OCI-LY1 (cell line): Measurements from ENCODE around the gene ATF6.

Experiments
- H2AFZ ChIP-seq: fragments of 200-600 bp; sonication (generic), shearing (Covaris generic); 2 replicates; pipeline ENCODE4 v1.6.0; 2014; ENCODE audit warnings: antibody characterized with exemption, mild to moderate bottlenecking, low read length
- H3F3A ChIP-seq: fragments of 200-600 bp; sonication (generic), shearing (Covaris generic); 2 replicates; pipeline ENCODE4 v1.6.0; 2014; ENCODE audit warnings: mild to moderate bottlenecking, antibody characterized with exemption, low read length, moderate library complexity; ENCODE audit not compliant: insufficient read depth
- H3K27ac ChIP-seq: fragments of 200-600 bp; sonication (generic); 2 replicates; pipeline ENCODE4 v1.5.1; 2014; ENCODE audit warnings: low read length, mixed run types, mild to moderate bottlenecking, low read depth; ENCODE audit not compliant: poor library complexity, severe bottlenecking
- H3K27me3 ChIP-seq: fragments of 200-600 bp; sonication (generic); 2 replicates; pipeline ENCODE4 v1.6.0; 2014; ENCODE audit warnings: antibody characterized with exemption, mild to moderate bottlenecking, low read length, moderate library complexity; ENCODE audit not compliant: insufficient read depth
- H3K36me3 ChIP-seq: fragments of 200-600 bp; sonication (generic); 2 replicates; pipeline ENCODE4 v1.6.1; 2014; ENCODE audit warnings: mild to moderate bottlenecking, antibody characterized with exemption, low read length, moderate library complexity, mixed read lengths; ENCODE audit not compliant: insufficient read depth
- H3K4me1 ChIP-seq: fragments of 200-600 bp; sonication (generic); 2 replicates; pipeline ENCODE4 v1.5.1; 2014; ENCODE audit warnings: mild to moderate bottlenecking, low read length, moderate library complexity; ENCODE audit not compliant: insufficient read depth, severe bottlenecking
- H3K4me2 ChIP-seq: fragments of 200-600 bp; sonication (generic), shearing (Covaris generic); 2 replicates; pipeline ENCODE4 v1.6.1; 2014; ENCODE audit warnings: low read length
- H3K4me3 ChIP-seq: fragments of 200-600 bp; sonication (generic); 2 replicates; pipeline ENCODE4 v1.5.1; 2014; ENCODE audit warnings: low read length, low read depth, mild to moderate bottlenecking, mixed read lengths; ENCODE audit not compliant: poor library complexity, severe bottlenecking
- H3K79me2 ChIP-seq: fragments of 200-600 bp; shearing (Covaris generic); 2 replicates; pipeline ENCODE4 v1.6.1; 2016; ENCODE audit warnings: mixed run types, low read length, mixed read lengths; ENCODE audit not compliant: insufficient read depth
- H3K9ac ChIP-seq: fragments of 200-600 bp; sonication (generic), shearing (Covaris generic); 2 replicates; pipeline ENCODE4 v1.6.1; 2014; ENCODE audit warnings: mild to moderate bottlenecking, low read length, mixed read lengths
- H3K9me2 ChIP-seq: fragments of 200-600 bp; sonication (generic), shearing (Covaris generic); 2 replicates; pipeline ENCODE4 v1.6.1; 2014; ENCODE audit warnings: low read depth, mild to moderate bottlenecking, low read length, mixed read lengths
- H3K9me3 ChIP-seq: fragments of 200-600 bp; shearing (Covaris generic); 2 replicates; pipeline ENCODE4 v1.6.1; 2014; ENCODE audit warnings: low read length, mixed read lengths
- H4K20me1 ChIP-seq: fragments of 200-600 bp; sonication (generic), shearing (Covaris generic); 2 replicates; pipeline ENCODE4 v1.6.0; 2016; ENCODE audit warnings: mild to moderate bottlenecking, low read length; ENCODE audit not compliant: insufficient read depth
- EZH2 ChIP-seq: fragments of 200-600 bp; sonication (generic), shearing (Covaris generic); IDR thresholded peaks from 2 replicates; pipeline ENCODE4 v1.8.0; 2017; ENCODE audit warnings: borderline replicate concordance, mixed run types, mild to moderate bottlenecking, antibody characterized with exemption, low read length, moderate library complexity, mixed read lengths
- TF ChIP-seq, protein P1 (sequence below): fragments of 200-600 bp; sonication (generic), shearing (Covaris generic); IDR thresholded peaks from 2 replicates; pipeline ENCODE4 v1.5.1; 2017; ENCODE audit warnings: mild to moderate bottlenecking, antibody characterized with exemption, low read length, moderate library complexity, mixed read lengths

ATF6 gene

GRCh38 chr1:161739865-161740566 lies 26.1 kb upstream of the ATF6 start:
- Histone ChIP-seq H4K20me1 (no peaks in the 10 kb centered on the region), H3K4me3 (no peak overlapping the region), H3K4me2 (peak overlapping the region; percentile 52), H3F3A (no peaks in the 10 kb centered on the region), H3K36me3 (no peaks in the 10 kb centered on the region), H3K27ac (peak overlapping the region; percentile 77), H3K4me1 (peaks cover 41% of the 10 kb centered on the region), H3K9me3 (no peaks in the 10 kb centered on the region), H3K9me2 (no peaks in the 10 kb centered on the region), H2AFZ (no peak overlapping the region), H3K79me2 (no peaks in the 10 kb centered on the region), H3K27me3 (no peaks in the 10 kb centered on the region; the same call in 1 of the 2 replicates), H3K9ac (peak overlapping the region; percentile 46; the same call in 1 of the 2 replicates)
- TF ChIP-seq EZH2, result no peak
- TF ChIP-seq, protein P1, sequence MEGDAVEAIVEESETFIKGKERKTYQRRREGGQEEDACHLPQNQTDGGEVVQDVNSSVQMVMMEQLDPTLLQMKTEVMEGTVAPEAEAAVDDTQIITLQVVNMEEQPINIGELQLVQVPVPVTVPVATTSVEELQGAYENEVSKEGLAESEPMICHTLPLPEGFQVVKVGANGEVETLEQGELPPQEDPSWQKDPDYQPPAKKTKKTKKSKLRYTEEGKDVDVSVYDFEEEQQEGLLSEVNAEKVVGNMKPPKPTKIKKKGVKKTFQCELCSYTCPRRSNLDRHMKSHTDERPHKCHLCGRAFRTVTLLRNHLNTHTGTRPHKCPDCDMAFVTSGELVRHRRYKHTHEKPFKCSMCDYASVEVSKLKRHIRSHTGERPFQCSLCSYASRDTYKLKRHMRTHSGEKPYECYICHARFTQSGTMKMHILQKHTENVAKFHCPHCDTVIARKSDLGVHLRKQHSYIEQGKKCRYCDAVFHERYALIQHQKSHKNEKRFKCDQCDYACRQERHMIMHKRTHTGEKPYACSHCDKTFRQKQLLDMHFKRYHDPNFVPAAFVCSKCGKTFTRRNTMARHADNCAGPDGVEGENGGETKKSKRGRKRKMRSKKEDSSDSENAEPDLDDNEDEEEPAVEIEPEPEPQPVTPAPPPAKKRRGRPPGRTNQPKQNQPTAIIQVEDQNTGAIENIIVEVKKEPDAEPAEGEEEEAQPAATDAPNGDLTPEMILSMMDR, result no peak

DNA sequence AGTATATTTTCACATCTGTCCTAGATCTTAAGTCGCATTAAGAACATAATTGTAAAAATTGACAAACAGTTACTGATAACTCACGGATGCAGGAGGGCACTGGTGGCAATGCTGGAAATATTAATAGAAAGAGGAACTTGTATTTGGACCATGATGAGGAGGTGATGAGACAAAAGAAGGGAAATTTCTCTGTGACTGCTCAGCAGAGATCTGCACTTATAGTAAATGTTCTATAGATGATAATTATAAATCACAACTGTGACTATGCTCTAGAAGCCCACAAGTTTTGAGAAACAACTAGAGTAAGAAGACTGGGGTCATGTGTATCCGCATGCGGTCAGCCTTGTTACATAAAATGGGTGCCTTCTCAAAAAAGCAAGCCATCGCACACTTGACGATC lies 25.2 kb upstream of the ATF6 start:
- Histone ChIP-seq H3K4me3 (no peak overlapping the region), H4K20me1 (no peaks in the 10 kb centered on the region), H3K4me2 (no peak overlapping the region; the same call in 1 of the 2 replicates), H3K27me3 (no peaks in the 10 kb centered on the region; the same call in 1 of the 2 replicates), H2AFZ (no peak overlapping the region), H3K36me3 (no peaks in the 10 kb centered on the region), H3K4me1 (peaks cover 41% of the 10 kb centered on the region), H3K9ac (no peak overlapping the region), H3F3A (no peaks in the 10 kb centered on the region), H3K9me3 (no peaks in the 10 kb centered on the region), H3K79me2 (no peaks in the 10 kb centered on the region), H3K9me2 (no peaks in the 10 kb centered on the region), H3K27ac (peak overlapping the region; percentile 77)
- no peak for TF ChIP-seq EZH2
- TF ChIP-seq, protein P1, result no peak

- no peaks in the 10 kb centered on the region for H3K79me2 ChIP-seq
- H3K9ac ChIP-seq, result no peak overlapping the region
- no peaks in the 10 kb centered on the region for H3F3A ChIP-seq
- H3K9me3 ChIP-seq, result no peaks in the 10 kb centered on the region
- no peaks in the 10 kb centered on the region for H3K9me2 ChIP-seq
- H3K4me1 ChIP-seq, result peaks cover 44% of the 10 kb centered on the region
- H3K27me3 ChIP-seq, result no peaks in the 10 kb centered on the region; the same call in 1 of the 2 replicates
- no peak overlapping the region for H3K27ac ChIP-seq
- H4K20me1 ChIP-seq, result no peaks in the 10 kb centered on the region
- H3K4me2 ChIP-seq, result no peak overlapping the region
- no peak overlapping the region for H2AFZ ChIP-seq
- H3K36me3 ChIP-seq, result no peaks in the 10 kb centered on the region
- TF ChIP-seq EZH2, result no peak
- H3K4me3 ChIP-seq, result no peak overlapping the region
Observed at GRCh38 chr1:161743231-161743630, 22.9 kb upstream of the ATF6 start.

- no peaks in the 10 kb centered on the region for H3F3A ChIP-seq
- peaks cover 6% of the 10 kb centered on the region; the same call in 1 of the 2 replicates for H3K79me2 ChIP-seq
- H3K9me3 ChIP-seq, result no peaks in the 10 kb centered on the region
- no peak overlapping the region for H3K4me3 ChIP-seq
- H3K27me3 ChIP-seq, result no peaks in the 10 kb centered on the region; the same call in 1 of the 2 replicates
- H3K27ac ChIP-seq, result no peak overlapping the region
- peaks cover 12% of the 10 kb centered on the region for H3K36me3 ChIP-seq
- H3K9me2 ChIP-seq, result no peaks in the 10 kb centered on the region
- no peak overlapping the region for H2AFZ ChIP-seq
- peaks cover 33% of the 10 kb centered on the region for H3K4me1 ChIP-seq
- TF ChIP-seq, protein P1, result no peak
- peak overlapping the region; percentile 51; the same call in 1 of the 2 replicates for H3K4me2 ChIP-seq
- H4K20me1 ChIP-seq, result no peaks in the 10 kb centered on the region
- no peak overlapping the region; the same call in 1 of the 2 replicates for H3K9ac ChIP-seq
Observed at GRCh38 chr1:161747801-161748200, 18.3 kb upstream of the ATF6 start.
